Loucy (cell line): ENCODE data around the gene OCIAD2.

Experiments used
- CTCF ChIP-seq: fragments of 200-600 bp; sonication (generic); conservative IDR thresholded peaks from 2 replicates; pipeline ENCODE4 v1.5.1; 2014; ENCODE audit warnings: mild to moderate bottlenecking, antibody characterized with exemption, low read length
- EZH2phosphoT487 ChIP-seq: fragments of 200-600 bp; IDR thresholded peaks from 2 replicates; pipeline ENCODE4 v1.6.1; 2018; ENCODE audit warnings: antibody characterized with exemption, mild to moderate bottlenecking, moderate library complexity, borderline replicate concordance

- no peak for TF ChIP-seq CTCF
- TF ChIP-seq EZH2phosphoT487, result no peak
Observed at GRCh38 chr4:48854982-48855381, 51.6 kb downstream of the OCIAD2 start.
